Natural killer cell (primary cell): ENCODE data around the gene CDK14. TPM values are rescaled to one million over a fixed set of nuclear protein-coding genes. Genes with fewer than 3 reads are reported as not detected.

ENCODE experiments used
- ATAC-seq, 3 donors: fragments of 150-1000 bp in 2 of 3; fragments of 200-7000 bp in 1 of 3; cut with Tn5 transposase; 1 replicate in 1 of 3; 2 replicates in 2 of 3; pipeline ENCODE4 v1.10.0; 2021; ENCODE audit warnings: mild to moderate bottlenecking in 2 of 3, moderate library complexity in 2 of 3
- DNase-seq, 2 donors: peaks; one replicate each; pipeline versions ENCODE4 v3.0.0 to v3.0.0-alpha.2; 2013 to 2021; ENCODE audit warnings: mixed read lengths in 1 of 2
- H3K27ac ChIP-seq: one replicate; pipeline ENCODE4 v1.5.1; 2013; ENCODE audit warnings: mild to moderate bottlenecking, low read length
- H3K27me3 ChIP-seq: one replicate; pipeline ENCODE4 v1.6.1; 2013; ENCODE audit warnings: low read length; ENCODE audit not compliant: control insufficient read depth, insufficient read depth
- H3K36me3 ChIP-seq: one replicate; pipeline ENCODE4 v1.6.1; 2013; ENCODE audit warnings: low read length; ENCODE audit not compliant: control insufficient read depth, insufficient read depth
- H3K4me1 ChIP-seq: one replicate; pipeline ENCODE4 v1.6.1; 2013; ENCODE audit warnings: low read length; ENCODE audit not compliant: control insufficient read depth, insufficient read depth
- H3K4me3 ChIP-seq: one replicate; pipeline ENCODE4 v1.5.1; 2013; ENCODE audit warnings: low read length
- H3K9me3 ChIP-seq: one replicate; pipeline ENCODE4 v1.6.1; 2013; ENCODE audit warnings: low read length; ENCODE audit not compliant: control insufficient read depth, insufficient read depth
- H3K27ac Mint-ChIP-seq, 2 donors: one replicate each; pipeline ENCODE4 v1.8.0; 2022; ENCODE audit warnings: mild to moderate bottlenecking in 2 of 2, mixed read lengths in 2 of 2, moderate library complexity in 1 of 2
- H3K27me3 Mint-ChIP-seq, 2 donors: one replicate each; pipeline ENCODE4 v1.8.0; 2022; ENCODE audit warnings: low read depth in 2 of 2, mixed read lengths in 2 of 2
- H3K36me3 Mint-ChIP-seq: one replicate; pipeline ENCODE4 v1.8.0; 2022; ENCODE audit warnings: mixed read lengths
- H3K4me1 Mint-ChIP-seq, 2 donors: one replicate each; pipeline ENCODE4 v1.8.0; 2022; ENCODE audit warnings: mixed read lengths in 2 of 2
- H3K4me3 Mint-ChIP-seq: one replicate; pipeline ENCODE4 v1.8.0; 2022; ENCODE audit warnings: mild to moderate bottlenecking, moderate library complexity, mixed read lengths
- H3K9me3 Mint-ChIP-seq, 2 donors: one replicate each; pipeline ENCODE4 v1.8.0; 2022; ENCODE audit warnings: mixed read lengths in 2 of 2
- CTCF ChIP-seq: fragments of 200-600 bp; IDR thresholded peaks from one replicate; pipeline ENCODE4 v1.8.0; 2022; ENCODE audit warnings: antibody characterized with exemption
- WGBS: methylation state at CpG from one replicate; pipeline ENCODE4 v1.1.7; 2013; ENCODE audit warnings: missing lambda C conversion rate; ENCODE audit not compliant: insufficient coverage; 5-methylcytosine and 5-hydroxymethylcytosine counted together
- intact Hi-C: fragments of 100-400 bp; cut with micrococcal nuclease; formaldehyde crosslinking; loops from one replicate; pipeline ENCODE4 v1.14.2; 2022
- total RNA-seq, 4 donors: library from RNA; stranded (reverse); fragments of 120-200 nt in 1 of 4; gene quantifications; one replicate each; pipeline versions ENCODE4 v1.2.3 to v1.2.4, GENCODE V29; 2013 to 2022

The CDK14 gene
- total RNA-seq, 3 donors from 2014 or later (not counting 1 experiment from before 2014, with no cell fraction given), result 1.2 to 12.5 (median 1.9) TPM

GRCh38 chr7:90560730-90561129, 35.4 kb upstream of the CDK14 start:
- intact Hi-C loops, result no loop called here
- no peaks in the 10 kb centered on the region for H3K36me3 ChIP-seq
- Mint-ChIP-seq H3K4me3 (no peak overlapping the region), H3K36me3 (no peaks in the 10 kb centered on the region), H3K27ac (no peak overlapping the region), H3K27me3 (no peaks in the 10 kb centered on the region), H3K4me1 (no peaks in the 10 kb centered on the region), H3K9me3 (peaks cover 0 to 3% of the 10 kb centered on the region in 2 donors)
- H3K9me3 ChIP-seq, result no peaks in the 10 kb centered on the region
- TF ChIP-seq CTCF, result no peak
- no peak overlapping the region for H3K27ac ChIP-seq
- no peak overlapping the region for H3K4me3 ChIP-seq
- H3K4me1 ChIP-seq, result no peaks in the 10 kb centered on the region
- no CpG with 5 or more reads among the region's 1 CpG for WGBS
- no peak for ATAC-seq
- H3K27me3 ChIP-seq, result no peaks in the 10 kb centered on the region
- no peak for DNase-seq

- intact Hi-C loops, result no loop called here
- no peaks in the 10 kb centered on the region for H3K27me3 ChIP-seq
- H3K4me3 Mint-ChIP-seq, result no peak overlapping the region
- H3K9me3 ChIP-seq, result no peaks in the 10 kb centered on the region
- H3K27ac Mint-ChIP-seq, result no peak overlapping the region
- no peaks in the 10 kb centered on the region for H3K4me1 ChIP-seq
- no peak for DNase-seq
- no peaks in the 10 kb centered on the region for H3K4me1 Mint-ChIP-seq
- no peak overlapping the region for H3K27ac ChIP-seq
- H3K36me3 ChIP-seq, result no peaks in the 10 kb centered on the region
- H3K27me3 Mint-ChIP-seq, result no peaks in the 10 kb centered on the region
- peaks cover 3 to 4% of the 10 kb centered on the region in 2 donors for H3K9me3 Mint-ChIP-seq
- no peak for TF ChIP-seq CTCF
- 89% methylated on average over 3 of the region's 3 CpGs for WGBS
- no peak overlapping the region for H3K4me3 ChIP-seq
- no peaks in the 10 kb centered on the region for H3K36me3 Mint-ChIP-seq
- ATAC-seq, result no peak
These were observed 32.8 kb upstream of the CDK14 start for GRCh38 chr7:90563286-90563685.

- WGBS, result 88% methylated on average over 7 of the region's 8 CpGs
- no peak overlapping the region for H3K27ac ChIP-seq
- no peak overlapping the region for H3K4me3 Mint-ChIP-seq
These were observed 31.7 kb upstream of the CDK14 start for GRCh38 chr7:90564455-90564854.

More at GRCh38 chr7:90564455-90564854, 31.7 kb upstream of the CDK14 start:
- no peaks in the 10 kb centered on the region for H3K36me3 Mint-ChIP-seq
- Histone ChIP-seq H3K27me3 (no peaks in the 10 kb centered on the region), H3K36me3 (no peaks in the 10 kb centered on the region), H3K9me3 (no peaks in the 10 kb centered on the region), H3K4me1 (no peaks in the 10 kb centered on the region), H3K4me3 (no peak overlapping the region)
- peaks cover 3 to 4% of the 10 kb centered on the region in 2 donors for H3K9me3 Mint-ChIP-seq
- intact Hi-C loops, result no loop called here
- ATAC-seq (no peak), DNase-seq (no peak)
- no peak for TF ChIP-seq CTCF
- no peaks in the 10 kb centered on the region for H3K4me1 Mint-ChIP-seq
- H3K27ac Mint-ChIP-seq, result no peak overlapping the region
- H3K27me3 Mint-ChIP-seq, result no peaks in the 10 kb centered on the region
